ENCODE data around the gene PPP2R2D. TPM values are rescaled to one million over a fixed set of nuclear protein-coding genes. Genes with fewer than 3 reads are reported as not detected.
"Not testable (repeated sequence)": the region's sequence is repeated elsewhere in the genome, so short reads cannot be mapped to it uniquely, and the experiment has no call there.

PPP2R2D gene
- total RNA-seq, 2 donors from 2014 or later = 35.5 to 37.5 TPM

DNA sequence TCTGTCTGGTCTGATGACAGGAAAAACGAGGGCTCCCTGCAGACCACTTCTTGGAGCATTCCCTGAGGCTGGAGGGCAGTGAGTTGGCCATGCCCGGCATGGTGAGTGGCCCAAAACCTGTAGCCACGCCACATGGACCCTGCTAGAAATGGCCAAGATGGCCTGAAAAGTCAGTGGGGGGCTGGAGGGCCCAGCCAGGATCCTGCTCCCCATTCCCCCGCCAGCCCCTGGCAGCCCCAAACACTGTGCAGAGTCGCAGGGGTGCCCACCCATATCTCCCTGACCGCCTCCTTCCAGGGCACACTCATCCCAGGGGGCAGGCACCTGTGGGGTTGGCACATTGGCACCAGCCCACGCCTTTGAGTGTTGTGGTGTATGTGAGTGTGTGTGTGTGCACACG is 18.7 kb upstream of the PPP2R2D start:
- no peak for DNase-seq
- Mint-ChIP-seq H3K9me3 (peaks cover 20% of the 10 kb centered on the region), H3K27ac (no peak overlapping the region), H3K4me3 (no peak overlapping the region), H3K36me3 (ENCODE audit: low read depth) (no peaks in the 10 kb centered on the region), H3K4me1 (peaks cover 9% of the 10 kb centered on the region), H3K27me3 (ENCODE audit: insufficient read depth) (peaks cover 7% of the 10 kb centered on the region)
- 90 to 100% methylated on average over 5 to 8 of the region's 8 CpGs for WGBS, 2 experiments (ENCODE audit: insufficient coverage in 1 of 2, insufficient read length in 1 of 2)
- Histone ChIP-seq H3K27ac (ENCODE audit: low read depth, low read length) (no peak overlapping the region), H3K4me3 (ENCODE audit: low read length) (no peak overlapping the region), H3K27me3 (ENCODE audit: control insufficient read depth, insufficient read depth, low read length, poor library complexity, severe bottlenecking) (no peaks in the 10 kb centered on the region), H3K4me1 (ENCODE audit: control insufficient read depth, insufficient read depth, low read length) (no peaks in the 10 kb centered on the region), H3K9ac (ENCODE audit: extremely low read depth, low read length, poor library complexity, severe bottlenecking) (no peak overlapping the region), H3K36me3 (ENCODE audit: control insufficient read depth, insufficient read depth, low read length) (no peaks in the 10 kb centered on the region), H3K9me3 (ENCODE audit: control insufficient read depth, low read length) (peaks cover 17% of the 10 kb centered on the region)
- TF ChIP-seq, protein P1, sequence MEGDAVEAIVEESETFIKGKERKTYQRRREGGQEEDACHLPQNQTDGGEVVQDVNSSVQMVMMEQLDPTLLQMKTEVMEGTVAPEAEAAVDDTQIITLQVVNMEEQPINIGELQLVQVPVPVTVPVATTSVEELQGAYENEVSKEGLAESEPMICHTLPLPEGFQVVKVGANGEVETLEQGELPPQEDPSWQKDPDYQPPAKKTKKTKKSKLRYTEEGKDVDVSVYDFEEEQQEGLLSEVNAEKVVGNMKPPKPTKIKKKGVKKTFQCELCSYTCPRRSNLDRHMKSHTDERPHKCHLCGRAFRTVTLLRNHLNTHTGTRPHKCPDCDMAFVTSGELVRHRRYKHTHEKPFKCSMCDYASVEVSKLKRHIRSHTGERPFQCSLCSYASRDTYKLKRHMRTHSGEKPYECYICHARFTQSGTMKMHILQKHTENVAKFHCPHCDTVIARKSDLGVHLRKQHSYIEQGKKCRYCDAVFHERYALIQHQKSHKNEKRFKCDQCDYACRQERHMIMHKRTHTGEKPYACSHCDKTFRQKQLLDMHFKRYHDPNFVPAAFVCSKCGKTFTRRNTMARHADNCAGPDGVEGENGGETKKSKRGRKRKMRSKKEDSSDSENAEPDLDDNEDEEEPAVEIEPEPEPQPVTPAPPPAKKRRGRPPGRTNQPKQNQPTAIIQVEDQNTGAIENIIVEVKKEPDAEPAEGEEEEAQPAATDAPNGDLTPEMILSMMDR (conservative IDR thresholded peaks at IDR 0.05) = no peak

DNA sequence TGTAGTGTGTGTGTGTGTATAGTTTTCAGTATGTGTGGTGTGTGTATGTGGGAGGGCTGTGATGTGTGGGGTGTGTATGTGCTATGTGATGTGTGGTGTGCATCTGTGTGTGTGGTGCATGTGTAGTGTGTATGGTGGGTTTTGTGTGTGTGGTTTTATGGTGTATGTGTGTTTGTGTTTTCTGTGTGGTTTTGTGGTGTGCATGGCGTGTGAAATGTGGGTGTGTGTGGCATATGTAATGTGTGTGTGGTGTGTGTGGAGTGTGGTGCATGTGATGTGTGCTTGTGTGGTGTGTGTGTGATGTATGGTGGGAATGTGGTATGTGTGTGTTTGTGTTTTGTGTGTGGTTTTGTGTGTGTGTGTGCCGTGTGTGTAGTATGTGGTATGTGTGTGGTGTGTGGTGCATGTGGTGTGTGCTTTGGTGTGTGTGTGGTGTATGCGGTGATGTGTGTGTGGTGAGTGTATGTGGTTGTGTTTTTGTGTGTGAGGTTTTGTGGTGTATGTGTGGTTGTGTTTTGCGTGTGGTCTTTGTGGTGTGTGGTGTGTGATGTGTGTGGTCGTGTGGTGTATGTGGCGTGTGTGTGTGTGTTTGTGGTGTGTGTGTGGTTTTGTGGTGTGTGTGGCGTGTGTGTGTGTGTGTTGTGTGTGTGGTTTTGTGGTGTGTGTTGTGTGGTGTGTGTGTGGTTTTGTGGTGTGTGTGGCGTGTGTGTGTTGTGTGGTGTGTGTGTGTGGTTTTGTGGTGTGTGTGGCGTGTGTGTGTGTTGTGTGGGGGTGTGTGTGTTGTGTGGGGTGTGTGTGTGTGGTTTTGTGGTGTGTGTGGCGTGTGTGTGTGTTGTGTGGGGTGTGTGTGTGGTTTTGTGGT is 18.0 kb upstream of the PPP2R2D start:
- H3K9me3 ChIP-seq (ENCODE audit: control insufficient read depth, low read length) = peaks cover 17% of the 10 kb centered on the region

DNA sequence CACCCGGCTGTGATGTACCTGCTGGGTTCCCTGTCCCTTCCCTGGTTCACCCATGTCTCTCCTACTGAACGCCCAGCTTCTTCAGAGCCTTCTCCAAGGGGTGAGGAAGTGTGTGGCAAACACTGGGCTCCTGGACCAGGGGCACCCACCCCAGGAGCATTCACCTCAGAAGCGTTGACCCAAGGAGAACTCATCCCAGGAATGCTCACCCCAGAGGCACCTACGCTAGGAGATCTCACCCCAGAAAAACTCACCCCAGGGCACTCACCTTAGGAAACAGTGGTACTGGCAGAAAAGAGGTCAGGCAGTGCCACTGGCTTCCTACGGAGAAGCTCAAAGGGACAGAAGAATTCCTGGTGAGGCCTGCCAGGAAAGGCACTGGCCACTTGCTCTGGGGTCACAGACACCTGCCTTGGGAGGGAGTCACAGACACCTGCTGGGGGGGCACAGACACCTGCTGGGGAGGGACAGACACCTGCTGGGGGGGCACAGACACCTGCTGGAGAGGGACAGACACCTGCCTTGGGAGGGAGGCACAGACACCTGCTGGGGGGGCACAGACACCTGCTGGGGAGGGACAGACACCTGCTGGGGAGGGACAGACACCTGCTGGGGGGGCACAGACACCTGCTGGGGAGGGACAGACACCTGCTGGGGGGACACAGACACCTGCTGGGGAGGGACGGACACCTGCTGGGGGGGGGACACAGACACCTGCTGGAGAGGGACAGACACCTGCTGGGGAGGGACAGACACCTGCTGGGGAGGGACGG is 17.0 kb upstream of the PPP2R2D start:
- H3K9me3 Mint-ChIP-seq = peaks cover 17% of the 10 kb centered on the region
- peaks cover 17% of the 10 kb centered on the region for H3K9me3 ChIP-seq (ENCODE audit: control insufficient read depth, low read length)
- not testable (repeated sequence) for H3K27ac ChIP-seq (ENCODE audit: low read depth, low read length); H3K27me3 Mint-ChIP-seq (ENCODE audit: insufficient read depth); H3K4me3 Mint-ChIP-seq; H3K36me3 ChIP-seq (ENCODE audit: control insufficient read depth, insufficient read depth, low read length); DNase-seq; H3K4me1 ChIP-seq (ENCODE audit: control insufficient read depth, insufficient read depth, low read length); H3K36me3 Mint-ChIP-seq (ENCODE audit: low read depth); H3K27ac Mint-ChIP-seq; H3K4me3 ChIP-seq (ENCODE audit: low read length); H3K9ac ChIP-seq (ENCODE audit: extremely low read depth, low read length, poor library complexity, severe bottlenecking); H3K4me1 Mint-ChIP-seq; H3K27me3 ChIP-seq (ENCODE audit: control insufficient read depth, insufficient read depth, low read length, poor library complexity, severe bottlenecking)
- WGBS, 2 experiments (ENCODE audit: insufficient coverage in 1 of 2, insufficient read length in 1 of 2) = 84 to 90% methylated on average over 2 to 6 of the region's 7 CpGs

More for the DNA sequence above, 18.0 kb upstream of the PPP2R2D start:
- TF ChIP-seq, protein P1 (conservative IDR thresholded peaks at IDR 0.05) = no peak
- H3K9me3 Mint-ChIP-seq = peaks cover 20% of the 10 kb centered on the region
- H3K4me1 ChIP-seq (ENCODE audit: control insufficient read depth, insufficient read depth, low read length) = no peaks in the 10 kb centered on the region
- H3K27me3 Mint-ChIP-seq (ENCODE audit: insufficient read depth) = peaks cover 9% of the 10 kb centered on the region
- H3K4me3 ChIP-seq (ENCODE audit: low read length) = no peak overlapping the region
- 90 to 92% methylated on average over 2 to 10 of the region's 10 CpGs for WGBS, 2 experiments (ENCODE audit: insufficient coverage in 1 of 2, insufficient read length in 1 of 2)
- H3K27me3 ChIP-seq (ENCODE audit: control insufficient read depth, insufficient read depth, low read length, poor library complexity, severe bottlenecking) = no peaks in the 10 kb centered on the region
- H3K27ac Mint-ChIP-seq = no peak overlapping the region
- H3K4me1 Mint-ChIP-seq = peaks cover 9% of the 10 kb centered on the region
- no peaks in the 10 kb centered on the region for H3K36me3 Mint-ChIP-seq (ENCODE audit: low read depth)
- no peak for DNase-seq
- H3K27ac ChIP-seq (ENCODE audit: low read depth, low read length) = no peak overlapping the region
- H3K4me3 Mint-ChIP-seq = no peak overlapping the region
- no peaks in the 10 kb centered on the region for H3K36me3 ChIP-seq (ENCODE audit: control insufficient read depth, insufficient read depth, low read length)
- no peak overlapping the region for H3K9ac ChIP-seq (ENCODE audit: extremely low read depth, low read length, poor library complexity, severe bottlenecking)

All from endodermal cell (in vitro differentiated cells).